WTC11 (cell line): ENCODE results near the gene BNC1. TPM values are rescaled to one million over a fixed set of nuclear protein-coding genes. Genes with fewer than 3 reads are reported as not detected.

ENCODE experiments used
- ATAC-seq: fragments of 200-7000 bp; cut with Tn5 transposase; 2 replicates; pipeline ENCODE4 v1.10.0; 2021; ENCODE audit warnings: mild to moderate bottlenecking, moderate library complexity
- CTCF ChIA-PET: fragments of 300-600 bp; sonication (Branson Sonifier 250); formaldehyde crosslinking; loops from one replicate; lab custom pipeline; 2021; ENCODE audit warnings: antibody characterized with exemption; lab: Charles Lee
- POLR2A ChIA-PET: fragments of 350-600 bp; sonication (Branson Sonifier 250); formaldehyde crosslinking; loops from one replicate; lab custom pipeline; 2021; ENCODE audit warnings: antibody characterized with exemption; lab: Charles Lee
- DNase-seq: peaks from one replicate; pipeline ENCODE4 v3.0.0; 2021; ENCODE audit warnings: low spot score
- H3K27ac Mint-ChIP-seq: 2 replicates; pipeline ENCODE4 v1.8.0; 2021; ENCODE audit warnings: mixed read lengths
- H3K27me3 Mint-ChIP-seq: 2 replicates; pipeline ENCODE4 v1.8.0; 2021; ENCODE audit warnings: low read depth, mild to moderate bottlenecking, moderate library complexity, mixed read lengths
- H3K36me3 Mint-ChIP-seq: 2 replicates; pipeline ENCODE4 v1.8.0; 2021; ENCODE audit warnings: mixed read lengths
- H3K4me1 Mint-ChIP-seq: 2 replicates; pipeline ENCODE4 v1.8.0; 2022; ENCODE audit warnings: mixed read lengths
- H3K4me3 Mint-ChIP-seq: 2 replicates; pipeline ENCODE4 v1.8.0; 2021; ENCODE audit warnings: mild to moderate bottlenecking, moderate library complexity, mixed read lengths
- H3K9me3 Mint-ChIP-seq: 2 replicates; pipeline ENCODE4 v1.8.0; 2021; ENCODE audit warnings: mixed read lengths
- ATF3 ChIP-seq: sonication (generic); formaldehyde crosslinking; conservative IDR thresholded peaks from 2 replicates; pipeline ENCODE4 v1.8.1; 2022; ENCODE audit warnings: mild to moderate bottlenecking, missing genetic modification reagents
- ATF6 ChIP-seq: sonication (generic); formaldehyde crosslinking; IDR thresholded peaks from 2 replicates; pipeline ENCODE4 v1.8.1; 2023; ENCODE audit warnings: mild to moderate bottlenecking, missing genetic modification reagents
- CREM ChIP-seq: sonication (generic); formaldehyde crosslinking; IDR thresholded peaks from 2 replicates; pipeline ENCODE4 v1.8.1; 2022; ENCODE audit warnings: mild to moderate bottlenecking, missing genetic modification reagents, moderate library complexity
- CTCF ChIP-seq: fragments of 200-600 bp; IDR thresholded peaks from 2 replicates; pipeline ENCODE4 v1.8.0; 2022; ENCODE audit warnings: antibody characterized with exemption
- E2F1 ChIP-seq: sonication (generic); formaldehyde crosslinking; IDR thresholded peaks from 2 replicates; pipeline ENCODE4 v1.8.0; 2022; ENCODE audit warnings: mild to moderate bottlenecking, missing genetic modification reagents
- E2F5 ChIP-seq: sonication (generic); formaldehyde crosslinking; IDR thresholded peaks from 2 replicates; pipeline ENCODE4 v1.8.1; 2022; ENCODE audit warnings: mild to moderate bottlenecking, moderate library complexity, missing genetic modification reagents
- EMX1 ChIP-seq: fragments of 250-450 bp; sonication (Bioruptor Pico); IDR thresholded peaks from 2 replicates; pipeline ENCODE4 v1.8.0; 2021; ENCODE audit warnings: mild to moderate bottlenecking
- ESRRA ChIP-seq: sonication (generic); formaldehyde crosslinking; IDR thresholded peaks from 2 replicates; pipeline ENCODE4 v1.8.1; 2022; ENCODE audit warnings: mild to moderate bottlenecking, missing genetic modification reagents, borderline replicate concordance
- GABPB1 ChIP-seq: sonication (generic); formaldehyde crosslinking; IDR thresholded peaks from 2 replicates; pipeline ENCODE4 v1.8.1; 2023; ENCODE audit warnings: mild to moderate bottlenecking, missing genetic modification reagents
- IRF1 ChIP-seq: sonication (generic); formaldehyde crosslinking; IDR thresholded peaks from 2 replicates; pipeline ENCODE4 v1.8.0; 2023; ENCODE audit warnings: missing genetic modification reagents
- MLX ChIP-seq: sonication (generic); formaldehyde crosslinking; IDR thresholded peaks from 2 replicates; pipeline ENCODE4 v1.8.1; 2023; ENCODE audit warnings: mild to moderate bottlenecking, missing genetic modification reagents, moderate library complexity
- NFATC4 ChIP-seq: fragments of 250-450 bp; sonication (Bioruptor Pico); IDR thresholded peaks from 2 replicates; pipeline ENCODE4 v1.9.0; 2021; ENCODE audit warnings: mild to moderate bottlenecking
- NFE2L1 ChIP-seq: sonication (generic); formaldehyde crosslinking; IDR thresholded peaks from 2 replicates; pipeline ENCODE4 v1.8.1; 2023; ENCODE audit warnings: missing genetic modification reagents
- NR2C2 ChIP-seq: sonication (generic); formaldehyde crosslinking; IDR thresholded peaks from 2 replicates; pipeline ENCODE4 v1.8.0; 2022; ENCODE audit warnings: mild to moderate bottlenecking, missing genetic modification reagents
- RELA ChIP-seq: sonication (generic); formaldehyde crosslinking; IDR thresholded peaks from 2 replicates; pipeline ENCODE4 v1.8.1; 2022; ENCODE audit warnings: missing genetic modification reagents, mild to moderate bottlenecking, borderline replicate concordance
- SMAD3 ChIP-seq: sonication (generic); formaldehyde crosslinking; IDR thresholded peaks from 2 replicates; pipeline ENCODE4 v1.8.0; 2022; ENCODE audit warnings: missing genetic modification reagents, mild to moderate bottlenecking, borderline replicate concordance
- STAT6 ChIP-seq: sonication (generic); formaldehyde crosslinking; conservative IDR thresholded peaks from 2 replicates; pipeline ENCODE4 v1.8.1; 2023; ENCODE audit warnings: mild to moderate bottlenecking, low read depth, missing genetic modification reagents, moderate library complexity
- TP53 ChIP-seq: sonication (generic); formaldehyde crosslinking; IDR thresholded peaks from 2 replicates; pipeline ENCODE4 v1.8.1; 2023; ENCODE audit warnings: mild to moderate bottlenecking, missing genetic modification reagents
- ZNF138 ChIP-seq: sonication (generic); formaldehyde crosslinking; conservative IDR thresholded peaks from 2 replicates; pipeline ENCODE4 v1.8.1; 2022; ENCODE audit warnings: mild to moderate bottlenecking, moderate library complexity, missing genetic modification reagents
- ZNF416 ChIP-seq: fragments of 250-450 bp; sonication (Bioruptor Pico); IDR thresholded peaks from 2 replicates; pipeline ENCODE4 v1.9.0; 2021; ENCODE audit warnings: mild to moderate bottlenecking, inconsistent platforms
- total RNA-seq: library from RNA; stranded (reverse); gene quantifications from 3 replicates; pipeline ENCODE4 v1.2.3, GENCODE V29; 2021

BNC1 gene
- total RNA-seq, 1 experiment from 2014 or later = 0.11 TPM

GRCh38 chr15:83248151-83249029 lies 36.1 kb downstream of the BNC1 start:
- no peak overlapping the region for H3K4me3 Mint-ChIP-seq
- H3K36me3 Mint-ChIP-seq = no peaks in the 10 kb centered on the region
- peaks cover 5% of the 10 kb centered on the region for H3K9me3 Mint-ChIP-seq
- CTCF ChIA-PET = interaction anchor here (0.6 to 5.4 kb wide), 45 partner anchors 10 to 787 kb away, joined by 3 to 219 read pairs (median 6); partner anchors contain the start of genes BTBD1 and SH3GL3
- H3K27ac Mint-ChIP-seq = no peak overlapping the region
- H3K27me3 Mint-ChIP-seq = peaks cover 16% of the 10 kb centered on the region
- POLR2A ChIA-PET = interaction anchor here (1.0 kb wide), 2 partner anchors 11 to 40 kb away, joined by 3 to 4 read pairs; no protein-coding TSS in a partner anchor
- TF ChIP-seq ESRRA (CRISPR knock-in tag) = no peak
- TF ChIP-seq GABPB1 = no peak
- TF ChIP-seq NFE2L1 (CRISPR knock-in tag) = no peak
- TF ChIP-seq CTCF = peak; percentile 93
- no peak for TF ChIP-seq ZNF416 (CRISPR knock-in tag)
- no peak for TF ChIP-seq CREM
- DNase-seq = peak; percentile 20
- ATAC-seq = peak; percentile 85
- peaks cover 4% of the 10 kb centered on the region for H3K4me1 Mint-ChIP-seq

GRCh38 chr15:83243634-83244033 lies 40.8 kb downstream of the BNC1 start:
- peaks cover 16% of the 10 kb centered on the region for H3K27me3 Mint-ChIP-seq
- ATAC-seq (no peak), DNase-seq (no peak)
- peaks cover 25% of the 10 kb centered on the region for H3K9me3 Mint-ChIP-seq
- no peak overlapping the region for H3K4me3 Mint-ChIP-seq
- no peak overlapping the region for H3K27ac Mint-ChIP-seq
- H3K36me3 Mint-ChIP-seq = no peaks in the 10 kb centered on the region
- H3K4me1 Mint-ChIP-seq = peaks cover 1% of the 10 kb centered on the region
- CTCF ChIA-PET = interaction anchor here (0.8 to 1.0 kb wide), 5 partner anchors 44 to 203 kb away, joined by 3 to 5 read pairs (median 3); partner anchors contain the start of gene SH3GL3
- POLR2A ChIA-PET = no interaction called here
- TF ChIP-seq NR2C2 (CRISPR knock-in tag) = no peak
- TF ChIP-seq RELA = no peak
- TF ChIP-seq NFATC4 (CRISPR knock-in tag) = no peak
- TF ChIP-seq MLX = no peak
- TF ChIP-seq SMAD3 (CRISPR knock-in tag) = no peak
- TF ChIP-seq STAT6 = no peak
- TF ChIP-seq ATF3 (CRISPR knock-in tag) = no peak
- TF ChIP-seq ZNF138 = no peak
- TF ChIP-seq CREM = no peak
- no peak for TF ChIP-seq ATF6 (CRISPR knock-in tag)
- TF ChIP-seq E2F1 (CRISPR knock-in tag) = no peak
- TF ChIP-seq ZNF416 (CRISPR knock-in tag) = no peak
- TF ChIP-seq E2F5 (CRISPR knock-in tag) = no peak
- no peak for TF ChIP-seq EMX1 (CRISPR knock-in tag)
- no peak for TF ChIP-seq TP53
- TF ChIP-seq IRF1 (CRISPR knock-in tag) = no peak
